WTC11 (cell line): ENCODE results near the gene TACR1.

Experiments used
- CREM ChIP-seq: sonication (generic); formaldehyde crosslinking; IDR thresholded peaks from 2 replicates; pipeline ENCODE4 v1.8.1; 2022; ENCODE audit warnings: mild to moderate bottlenecking, missing genetic modification reagents, moderate library complexity
- ESRRA ChIP-seq: sonication (generic); formaldehyde crosslinking; IDR thresholded peaks from 2 replicates; pipeline ENCODE4 v1.8.1; 2022; ENCODE audit warnings: mild to moderate bottlenecking, missing genetic modification reagents, borderline replicate concordance
- ETV6 ChIP-seq: sonication (generic); formaldehyde crosslinking; IDR thresholded peaks from 2 replicates; pipeline ENCODE4 v1.8.1; 2022; ENCODE audit warnings: mild to moderate bottlenecking, missing genetic modification reagents

- TF ChIP-seq CREM (CRISPR knock-in tag) (no peak), ESRRA (no peak), ETV6 (CRISPR knock-in tag) (no peak)
These were observed 175.5 kb downstream of the TACR1 start for GRCh38 chr2:75023666-75024455.
